ENCODE measurements around the gene LRIT1. TPM values are rescaled to one million over a fixed set of nuclear protein-coding genes. Genes with fewer than 3 reads are reported as not detected.

Gene LRIT1
- total and polyA plus RNA-seq, 8 donors: not detected

DNA sequence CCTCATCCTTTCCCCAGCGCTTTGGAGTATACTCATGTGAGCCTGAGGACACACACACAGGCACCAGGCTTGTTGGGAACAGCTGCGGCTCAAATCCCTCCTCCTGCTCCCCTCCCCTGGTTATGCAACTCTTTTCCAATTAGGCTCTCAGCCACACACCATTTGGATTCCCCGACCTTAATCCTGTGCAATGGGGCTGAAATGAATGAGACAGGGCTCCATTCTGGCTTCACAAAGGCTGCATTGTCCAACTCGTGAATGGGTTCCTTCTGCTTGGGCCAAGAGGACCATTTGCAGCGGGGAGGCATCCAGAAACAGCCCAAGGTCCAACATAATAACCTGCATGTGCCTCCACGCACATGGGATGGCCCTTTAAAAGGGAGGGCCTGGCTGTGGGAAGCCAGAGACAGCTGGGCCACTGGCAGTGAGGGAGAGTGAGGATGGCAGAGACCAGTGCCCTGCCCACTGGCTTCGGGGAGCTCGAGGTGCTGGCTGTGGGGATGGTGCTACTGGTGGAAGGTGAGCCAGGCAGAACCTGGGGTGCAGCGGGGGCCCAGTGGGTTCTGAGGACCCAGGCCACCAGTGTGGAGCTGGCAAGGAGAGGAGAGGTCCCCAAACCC is 3.4 kb upstream of the LRIT1 start, which contains the start of gene RGR:
Gene RGR (plus strand): TSS at position 403 of the 620 bp plus-strand sequence. CDS start 38 bp downstream, at position 441.
- peak in 1 of 2 donors; percentile 62 for DNase-seq
- H3K4me3 ChIP-seq: no peak within 1 kb of the TSS

GRCh38 chr10:84243759-84244158 is 2.4 kb upstream of the LRIT1 start:
- TF ChIP-seq EP300 (IDR thresholded peaks at IDR 0.05) (no peak), POLR2A (IDR thresholded peaks at IDR 0.05) (no peak), POLR2AphosphoS5 (IDR thresholded peaks at IDR 0.05) (no peak)
- TF ChIP-seq, protein P1, sequence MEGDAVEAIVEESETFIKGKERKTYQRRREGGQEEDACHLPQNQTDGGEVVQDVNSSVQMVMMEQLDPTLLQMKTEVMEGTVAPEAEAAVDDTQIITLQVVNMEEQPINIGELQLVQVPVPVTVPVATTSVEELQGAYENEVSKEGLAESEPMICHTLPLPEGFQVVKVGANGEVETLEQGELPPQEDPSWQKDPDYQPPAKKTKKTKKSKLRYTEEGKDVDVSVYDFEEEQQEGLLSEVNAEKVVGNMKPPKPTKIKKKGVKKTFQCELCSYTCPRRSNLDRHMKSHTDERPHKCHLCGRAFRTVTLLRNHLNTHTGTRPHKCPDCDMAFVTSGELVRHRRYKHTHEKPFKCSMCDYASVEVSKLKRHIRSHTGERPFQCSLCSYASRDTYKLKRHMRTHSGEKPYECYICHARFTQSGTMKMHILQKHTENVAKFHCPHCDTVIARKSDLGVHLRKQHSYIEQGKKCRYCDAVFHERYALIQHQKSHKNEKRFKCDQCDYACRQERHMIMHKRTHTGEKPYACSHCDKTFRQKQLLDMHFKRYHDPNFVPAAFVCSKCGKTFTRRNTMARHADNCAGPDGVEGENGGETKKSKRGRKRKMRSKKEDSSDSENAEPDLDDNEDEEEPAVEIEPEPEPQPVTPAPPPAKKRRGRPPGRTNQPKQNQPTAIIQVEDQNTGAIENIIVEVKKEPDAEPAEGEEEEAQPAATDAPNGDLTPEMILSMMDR (IDR thresholded peaks at IDR 0.05): no peak
- no peaks in the 10 kb centered on the region for H3K36me3 ChIP-seq
- no peaks in the 10 kb centered on the region for H3K4me1 ChIP-seq
- H3K27me3 ChIP-seq: peaks cover 0 to under 1% (median 0%) of the 10 kb centered on the region in 3 donors
- intact Hi-C loops (cut with DNase I; ENCODE audit: low total_unique reads): no loop called here
- no peak for DNase-seq
- H3K9me3 ChIP-seq: no peaks in the 10 kb centered on the region
- 88 to 99% (median 92%) methylated on average over 3 of the region's 3 CpGs for WGBS, 5 donors
- no peak overlapping the region for H3K4me3 ChIP-seq
- H3K27ac ChIP-seq: no peak overlapping the region

More for the DNA sequence above, 3.4 kb upstream of the LRIT1 start, which contains the start of gene RGR:
- no peaks in the 10 kb centered on the region for H3K9me3 ChIP-seq
- H3K4me1 ChIP-seq: no peaks in the 10 kb centered on the region
- no peaks in the 10 kb centered on the region for H3K36me3 ChIP-seq
- WGBS, 5 donors: 44 to 60% (median 55%) methylated on average over 9 of the region's 9 CpGs
- intact Hi-C loops (cut with DNase I; ENCODE audit: low total_unique reads): no loop called here
- peak within 1 kb of the TSS in 1 of 5 donors; percentile 46 for H3K27ac ChIP-seq
- no peaks in the 10 kb centered on the region for H3K27me3 ChIP-seq
- no peak for TF ChIP-seq EP300 (IDR thresholded peaks at IDR 0.05)
- TF ChIP-seq POLR2A (IDR thresholded peaks at IDR 0.05): no peak
- TF ChIP-seq, protein P1 (IDR thresholded peaks at IDR 0.05): no peak
- no peak for TF ChIP-seq POLR2AphosphoS5 (IDR thresholded peaks at IDR 0.05)

GRCh38 chr10:84238909-84239308 is 2.4 kb downstream of the LRIT1 start:
- intact Hi-C loops (cut with DNase I; ENCODE audit: low total_unique reads): no loop called here
- peaks cover 0 to 27% (median 9%) of the 10 kb centered on the region in 3 donors for H3K27me3 ChIP-seq
- TF ChIP-seq POLR2AphosphoS5 (IDR thresholded peaks at IDR 0.05) (no peak), EP300 (IDR thresholded peaks at IDR 0.05) (no peak), POLR2A (IDR thresholded peaks at IDR 0.05) (no peak)
- TF ChIP-seq, protein P1 (IDR thresholded peaks at IDR 0.05): no peak
- WGBS, 5 donors: 72 to 85% (median 77%) methylated on average over 3 of the region's 3 CpGs
- no peaks in the 10 kb centered on the region for H3K4me1 ChIP-seq
- peaks cover 0 to 4% (median 0%) of the 10 kb centered on the region in 4 donors for H3K9me3 ChIP-seq
- DNase-seq: no peak
- no peak overlapping the region for H3K27ac ChIP-seq
- no peak overlapping the region for H3K4me3 ChIP-seq
- no peaks in the 10 kb centered on the region for H3K36me3 ChIP-seq

GRCh38 chr10:84237199-84238051 is 3.9 kb downstream of the LRIT1 start:
- H3K27me3 ChIP-seq: peaks cover 0 to 27% (median 9%) of the 10 kb centered on the region in 3 donors
- intact Hi-C loops (cut with DNase I; ENCODE audit: low total_unique reads): no loop called here
- H3K36me3 ChIP-seq: no peaks in the 10 kb centered on the region
- H3K9me3 ChIP-seq: peaks cover 0 to 4% (median 0%) of the 10 kb centered on the region in 4 donors
- 48 to 66% (median 53%) methylated on average over 27 to 52 of the region's 52 CpGs for WGBS, 5 donors
- DNase-seq: no peak
- H3K4me3 ChIP-seq: no peak overlapping the region
- no peaks in the 10 kb centered on the region for H3K4me1 ChIP-seq
- H3K27ac ChIP-seq: no peak overlapping the region
- TF ChIP-seq POLR2AphosphoS5 (IDR thresholded peaks at IDR 0.05) (no peak), POLR2A (IDR thresholded peaks at IDR 0.05) (no peak), EP300 (IDR thresholded peaks at IDR 0.05) (no peak)
- TF ChIP-seq, protein P1 (IDR thresholded peaks at IDR 0.05): no peak
